Measurements from ENCODE around the gene CCNB1. TPM values are rescaled to one million over a fixed set of nuclear protein-coding genes. Genes with fewer than 3 reads are reported as not detected.

Gene CCNB1
- total RNA-seq, result 1 to 10 TPM; 2.8 to 8.6 (median 5.6) TPM

DNA sequence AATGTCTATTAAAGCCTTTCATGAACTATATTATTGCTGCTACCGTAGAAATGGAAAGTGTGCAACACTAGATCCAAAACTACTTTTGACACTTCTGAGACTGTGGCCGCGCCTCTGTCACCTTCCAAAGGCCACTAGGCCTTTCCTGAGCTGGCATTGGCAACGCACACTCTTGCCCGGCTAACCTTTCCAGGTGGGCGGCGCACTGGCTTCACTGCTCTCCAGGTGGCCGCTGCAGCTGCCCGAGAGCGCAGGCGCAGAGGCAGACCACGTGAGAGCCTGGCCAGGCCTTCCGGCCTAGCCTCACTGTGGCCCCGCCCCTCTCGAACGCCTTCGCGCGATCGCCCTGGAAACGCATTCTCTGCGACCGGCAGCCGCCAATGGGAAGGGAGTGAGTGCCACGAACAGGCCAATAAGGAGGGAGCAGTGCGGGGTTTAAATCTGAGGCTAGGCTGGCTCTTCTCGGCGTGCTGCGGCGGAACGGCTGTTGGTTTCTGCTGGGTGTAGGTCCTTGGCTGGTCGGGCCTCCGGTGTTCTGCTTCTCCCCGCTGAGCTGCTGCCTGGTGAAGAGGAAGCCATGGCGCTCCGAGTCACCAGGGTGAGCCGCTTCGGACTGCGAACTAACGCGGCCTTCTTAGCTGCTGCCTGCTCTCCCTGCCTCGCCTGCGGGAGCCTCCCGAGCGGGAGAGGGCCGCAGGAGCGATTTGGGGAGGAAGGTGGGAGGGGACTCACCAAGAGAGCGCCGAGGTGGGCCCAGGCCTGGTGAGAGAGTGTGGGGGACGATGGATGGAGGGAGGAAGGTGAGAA lies at the start of gene CCNB1:
Gene CCNB1, plus strand, starts transcription at position 465 of the 807 bp plus-strand sequence. Its CDS starts 113 bp downstream, at position 578.
- TF ChIP-seq, protein P1, sequence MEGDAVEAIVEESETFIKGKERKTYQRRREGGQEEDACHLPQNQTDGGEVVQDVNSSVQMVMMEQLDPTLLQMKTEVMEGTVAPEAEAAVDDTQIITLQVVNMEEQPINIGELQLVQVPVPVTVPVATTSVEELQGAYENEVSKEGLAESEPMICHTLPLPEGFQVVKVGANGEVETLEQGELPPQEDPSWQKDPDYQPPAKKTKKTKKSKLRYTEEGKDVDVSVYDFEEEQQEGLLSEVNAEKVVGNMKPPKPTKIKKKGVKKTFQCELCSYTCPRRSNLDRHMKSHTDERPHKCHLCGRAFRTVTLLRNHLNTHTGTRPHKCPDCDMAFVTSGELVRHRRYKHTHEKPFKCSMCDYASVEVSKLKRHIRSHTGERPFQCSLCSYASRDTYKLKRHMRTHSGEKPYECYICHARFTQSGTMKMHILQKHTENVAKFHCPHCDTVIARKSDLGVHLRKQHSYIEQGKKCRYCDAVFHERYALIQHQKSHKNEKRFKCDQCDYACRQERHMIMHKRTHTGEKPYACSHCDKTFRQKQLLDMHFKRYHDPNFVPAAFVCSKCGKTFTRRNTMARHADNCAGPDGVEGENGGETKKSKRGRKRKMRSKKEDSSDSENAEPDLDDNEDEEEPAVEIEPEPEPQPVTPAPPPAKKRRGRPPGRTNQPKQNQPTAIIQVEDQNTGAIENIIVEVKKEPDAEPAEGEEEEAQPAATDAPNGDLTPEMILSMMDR (IDR thresholded peaks at IDR 0.05; ENCODE audit: low read depth), result no peak

DNA sequence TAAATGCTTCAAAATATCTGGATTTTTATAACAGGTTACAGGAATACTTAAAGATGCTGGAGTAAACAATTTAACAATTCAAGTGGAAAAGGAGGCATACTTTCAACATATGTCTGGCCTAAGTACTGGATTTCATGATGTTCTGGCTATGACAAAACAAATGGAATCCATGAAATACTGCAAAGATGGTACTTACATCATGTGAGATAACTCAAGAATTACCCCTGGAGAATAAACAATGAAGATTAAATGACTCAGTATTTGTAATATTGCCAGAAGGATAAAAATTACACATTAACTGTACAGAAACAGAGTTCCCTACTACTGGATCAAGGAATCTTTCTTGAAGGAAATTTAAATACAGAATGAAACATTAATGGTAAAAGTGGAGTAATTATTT lies 37.5 kb upstream of the CCNB1 start:
- TF ChIP-seq, protein P1 (IDR thresholded peaks at IDR 0.05; ENCODE audit: low read depth), result no peak

DNA sequence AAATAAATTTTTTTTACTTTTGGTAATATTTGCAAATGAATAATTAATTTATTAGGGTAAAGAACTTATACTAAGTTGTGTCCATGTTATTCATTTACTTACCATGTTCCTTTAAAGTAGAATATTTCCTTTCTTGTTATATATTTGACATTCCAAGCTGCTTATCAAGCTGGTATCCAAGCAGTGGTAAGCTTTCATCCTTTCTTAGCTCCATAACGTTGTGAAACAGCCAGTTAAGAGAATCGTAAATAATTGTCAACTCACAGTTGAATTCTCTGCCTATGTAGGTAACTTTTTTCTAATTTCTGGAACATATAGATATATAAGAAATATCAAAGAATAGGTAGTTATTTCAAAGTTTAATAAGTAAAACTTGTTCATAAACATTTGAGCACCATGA lies 36.7 kb upstream of the CCNB1 start:
- TF ChIP-seq, protein P1 (IDR thresholded peaks at IDR 0.05; ENCODE audit: low read depth), result no peak

DNA sequence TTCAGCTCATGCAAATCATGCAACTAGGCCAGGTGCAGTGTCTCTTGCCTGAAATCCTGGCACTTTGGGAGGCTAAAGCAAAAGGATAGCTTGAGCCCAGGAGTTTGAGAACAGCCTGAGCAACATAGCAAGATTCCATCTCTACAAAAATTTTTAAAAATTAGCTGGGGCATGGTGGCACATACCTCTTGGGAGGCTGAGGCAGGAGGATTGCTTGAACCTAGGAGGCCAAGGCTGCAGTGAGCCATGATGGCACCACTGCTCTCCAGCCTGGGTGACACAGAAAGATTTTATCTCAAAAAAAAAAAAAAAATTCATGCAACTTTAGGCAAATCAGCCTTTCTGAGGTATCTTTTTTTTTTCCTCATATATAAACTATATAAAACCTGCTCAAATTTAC lies 35.6 kb upstream of the CCNB1 start:
- TF ChIP-seq, protein P1 (IDR thresholded peaks at IDR 0.05; ENCODE audit: low read depth), result no peak

DNA sequence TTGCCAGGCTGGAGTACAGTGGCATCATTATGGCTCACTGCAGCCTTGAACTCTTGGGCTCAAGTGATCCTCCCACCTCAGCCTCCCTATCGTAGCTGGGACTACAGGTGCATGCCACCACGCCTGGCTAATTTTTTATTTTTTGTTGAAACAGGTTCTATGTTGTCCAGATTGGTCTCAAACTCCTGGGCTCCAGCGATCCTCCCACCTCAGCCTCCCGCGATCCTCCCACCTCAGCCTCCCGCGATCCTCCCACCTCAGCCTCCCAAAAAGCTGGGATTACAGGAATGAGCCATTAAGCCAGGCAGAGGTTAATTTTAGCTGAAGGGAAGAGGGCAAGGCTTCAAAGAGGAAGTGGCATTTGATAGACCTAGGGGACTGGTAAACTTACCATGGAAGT lies 32.8 kb upstream of the CCNB1 start:
- TF ChIP-seq, protein P1 (IDR thresholded peaks at IDR 0.05; ENCODE audit: low read depth), result no peak

DNA sequence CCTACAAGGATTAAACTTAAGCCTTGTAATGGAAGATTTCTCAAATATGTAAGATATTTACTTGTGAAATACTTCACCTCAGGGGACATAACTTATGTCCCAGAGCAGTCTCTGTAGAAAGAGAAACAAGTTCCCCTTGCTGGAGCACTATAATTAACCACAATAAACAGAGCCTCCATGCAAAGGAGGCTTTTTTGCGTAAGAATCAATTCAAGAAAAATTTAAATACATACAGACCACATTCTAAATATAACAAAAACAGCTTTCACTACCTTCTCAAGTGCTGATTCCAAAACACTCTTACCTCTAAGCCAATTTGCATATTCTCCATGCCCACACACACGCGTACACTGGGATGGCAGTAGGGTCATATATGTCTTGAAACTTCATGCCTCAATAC lies 30.7 kb upstream of the CCNB1 start:
- TF ChIP-seq, protein P1 (IDR thresholded peaks at IDR 0.05; ENCODE audit: low read depth), result no peak

DNA sequence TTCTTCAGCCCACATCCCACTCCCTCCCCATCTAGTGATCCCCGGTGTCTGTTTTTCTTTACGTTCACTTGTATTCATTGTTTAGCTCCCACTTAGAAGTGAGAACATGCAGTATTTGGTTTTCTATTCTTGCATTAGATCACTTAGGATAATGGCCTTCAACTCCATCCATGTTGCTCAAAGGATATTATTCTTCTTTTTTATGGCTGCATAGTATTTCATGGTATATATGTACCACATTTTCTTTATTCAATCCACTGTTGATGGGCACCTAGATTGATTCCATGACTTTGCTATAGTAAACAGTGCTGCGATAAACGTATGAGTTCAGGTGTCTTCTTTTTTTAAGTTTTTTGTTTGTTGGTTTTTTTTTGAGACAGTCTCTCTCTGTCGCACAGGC lies 29.1 kb upstream of the CCNB1 start:
- TF ChIP-seq, protein P1 (IDR thresholded peaks at IDR 0.05; ENCODE audit: low read depth), result no peak
